Smooth muscle cell (in vitro differentiated cells): ENCODE results near the gene RAB6B. TPM values are rescaled to one million over a fixed set of nuclear protein-coding genes. Genes with fewer than 3 reads are reported as not detected.
"Not testable (repeated sequence)": the region's sequence is repeated elsewhere in the genome, so short reads cannot be mapped to it uniquely, and the experiment has no call there.

Source experiments
- DNase-seq: peaks from one replicate; lab custom pipeline; 2025; ENCODE audit not compliant: unreplicated experiment; lab: John Stamatoyannopoulos, UW
- H2AFZ ChIP-seq: fragments of 200-600 bp; sonication (generic); 2 replicates; pipeline ENCODE4 v1.6.0; 2016; ENCODE audit warnings: antibody characterized with exemption, low read depth, mild to moderate bottlenecking
- H3F3A ChIP-seq: fragments of 200-600 bp; sonication (generic); 2 replicates; pipeline ENCODE4 v1.6.0; 2017; ENCODE audit warnings: antibody characterized with exemption, low read depth
- H3K27ac ChIP-seq: fragments of 200-600 bp; sonication (generic); 2 replicates; pipeline ENCODE4 v1.5.1; 2016; ENCODE audit warnings: low read depth, mild to moderate bottlenecking
- H3K27me3 ChIP-seq: fragments of 200-600 bp; sonication (generic); 2 replicates; pipeline ENCODE4 v1.6.1; 2016; ENCODE audit warnings: low read depth, mild to moderate bottlenecking
- H3K36me3 ChIP-seq: fragments of 200-600 bp; sonication (generic); 2 replicates; pipeline ENCODE4 v1.5.1; 2016; ENCODE audit warnings: low read depth
- H3K4me1 ChIP-seq: fragments of 200-600 bp; sonication (generic); 2 replicates; pipeline ENCODE4 v1.5.1; 2016; ENCODE audit warnings: low read depth
- H3K4me2 ChIP-seq: fragments of 200-600 bp; sonication (generic); 2 replicates; pipeline ENCODE4 v1.6.0; 2016; ENCODE audit warnings: mild to moderate bottlenecking
- H3K4me3 ChIP-seq: fragments of 200-600 bp; sonication (generic); 2 replicates; pipeline ENCODE4 v1.5.1; 2016; ENCODE audit warnings: mild to moderate bottlenecking
- H3K79me2 ChIP-seq: fragments of 200-600 bp; sonication (generic); 2 replicates; pipeline ENCODE4 v1.6.0; 2016; ENCODE audit warnings: low read depth, mild to moderate bottlenecking
- H3K9ac ChIP-seq: fragments of 200-600 bp; sonication (generic); 2 replicates; pipeline ENCODE4 v1.6.0; 2016; ENCODE audit warnings: low read depth
- H3K9me3 ChIP-seq: fragments of 200-600 bp; sonication (generic); replicated peaks from 2 replicates; pipeline ENCODE4 v1.5.1; 2016; ENCODE audit warnings: low read depth
- H4K20me1 ChIP-seq: fragments of 200-600 bp; sonication (generic); 2 replicates; pipeline ENCODE4 v1.6.0; 2016; ENCODE audit warnings: low read depth
- CTCF ChIP-seq: fragments of 200-600 bp; sonication (generic); IDR thresholded peaks from 2 replicates; pipeline ENCODE4 v1.5.1; 2017; ENCODE audit warnings: borderline replicate concordance, mild to moderate bottlenecking, antibody characterized with exemption; ENCODE audit not compliant: insufficient read depth, poor library complexity, severe bottlenecking
- WGBS: methylation state at CpG from one replicate; pipeline ENCODE4 v1.1.7; 2016; ENCODE audit warnings: low lambda C conversion rate; 5-methylcytosine and 5-hydroxymethylcytosine counted together
- polyA plus RNA-seq: library from polyadenylated mRNA; unstranded; fragments of >200 nt; fragmentation: Nextera tagmentation; extraction: Ambion mirVana; gene quantifications from 2 replicates; pipeline ENCODE4 v1.2.1, GENCODE V29; 2016
- total RNA-seq: library from RNA; depleted of rRNA; stranded (reverse); fragments of >200 nt; gene quantifications from 2 replicates; pipeline ENCODE4 v1.2.3, GENCODE V29; 2014

Gene RAB6B
- total and polyA plus RNA-seq, 2 experiments from 2014 or later: 1.2 to 2.0 TPM

GRCh38 chr3:133781570-133781969 is 114.1 kb downstream of the RAB6B start:
- Histone ChIP-seq H3K9ac (no peak overlapping the region), H3K36me3 (no peaks in the 10 kb centered on the region), H3F3A (no peaks in the 10 kb centered on the region), H3K4me1 (no peaks in the 10 kb centered on the region), H3K4me3 (no peak overlapping the region), H3K27ac (no peak overlapping the region), H4K20me1 (no peaks in the 10 kb centered on the region), H3K27me3 (no peaks in the 10 kb centered on the region), H3K9me3 (no peaks in the 10 kb centered on the region), H3K79me2 (no peaks in the 10 kb centered on the region), H2AFZ (no peak overlapping the region), H3K4me2 (no peak overlapping the region)
- TF ChIP-seq CTCF: no peak
- no peak for DNase-seq

GRCh38 chr3:133780756-133781155 is 114.9 kb downstream of the RAB6B start:
- H3K9me3 ChIP-seq, H2AFZ ChIP-seq, H3K4me3 ChIP-seq, H3K27ac ChIP-seq, H3K36me3 ChIP-seq, H3K27me3 ChIP-seq, H3K4me1 ChIP-seq, DNase-seq, H3K9ac ChIP-seq, H3K4me2 ChIP-seq, H3K79me2 ChIP-seq, H3F3A ChIP-seq, H4K20me1 ChIP-seq: not testable (repeated sequence)
- WGBS: 88% methylated on average over 6 of the region's 6 CpGs

GRCh38 chr3:133779626-133780203 is 116.0 kb downstream of the RAB6B start:
- TF ChIP-seq CTCF: no peak
- Histone ChIP-seq H4K20me1 (no peaks in the 10 kb centered on the region), H3K36me3 (no peaks in the 10 kb centered on the region), H3K27me3 (no peaks in the 10 kb centered on the region), H3F3A (no peaks in the 10 kb centered on the region), H3K9me3 (no peaks in the 10 kb centered on the region), H3K4me3 (no peak overlapping the region), H3K79me2 (no peaks in the 10 kb centered on the region), H3K4me1 (no peaks in the 10 kb centered on the region), H3K9ac (no peak overlapping the region), H2AFZ (no peak overlapping the region), H3K4me2 (no peak overlapping the region), H3K27ac (no peak overlapping the region)
- 71% methylated on average over 4 of the region's 4 CpGs for WGBS
- DNase-seq: no peak

- no peak for DNase-seq
- Histone ChIP-seq H3K27ac (no peak overlapping the region), H3K79me2 (no peaks in the 10 kb centered on the region), H3K27me3 (no peaks in the 10 kb centered on the region), H3F3A (no peaks in the 10 kb centered on the region), H3K36me3 (no peaks in the 10 kb centered on the region), H3K9me3 (no peaks in the 10 kb centered on the region), H2AFZ (no peak overlapping the region), H3K4me2 (no peak overlapping the region), H3K4me1 (no peaks in the 10 kb centered on the region), H3K9ac (no peak overlapping the region), H4K20me1 (no peaks in the 10 kb centered on the region), H3K4me3 (no peak overlapping the region)
- TF ChIP-seq CTCF: no peak
- WGBS: 77% methylated on average over 8 of the region's 8 CpGs
These were observed 117.7 kb downstream of the RAB6B start for GRCh38 chr3:133777807-133778568.
